Measurements from ENCODE around the gene IL4I1.
"Not testable (repeated sequence)": the region's sequence is repeated elsewhere in the genome, so short reads cannot be mapped to it uniquely, and the experiment has no call there.

Gene IL4I1

DNA sequence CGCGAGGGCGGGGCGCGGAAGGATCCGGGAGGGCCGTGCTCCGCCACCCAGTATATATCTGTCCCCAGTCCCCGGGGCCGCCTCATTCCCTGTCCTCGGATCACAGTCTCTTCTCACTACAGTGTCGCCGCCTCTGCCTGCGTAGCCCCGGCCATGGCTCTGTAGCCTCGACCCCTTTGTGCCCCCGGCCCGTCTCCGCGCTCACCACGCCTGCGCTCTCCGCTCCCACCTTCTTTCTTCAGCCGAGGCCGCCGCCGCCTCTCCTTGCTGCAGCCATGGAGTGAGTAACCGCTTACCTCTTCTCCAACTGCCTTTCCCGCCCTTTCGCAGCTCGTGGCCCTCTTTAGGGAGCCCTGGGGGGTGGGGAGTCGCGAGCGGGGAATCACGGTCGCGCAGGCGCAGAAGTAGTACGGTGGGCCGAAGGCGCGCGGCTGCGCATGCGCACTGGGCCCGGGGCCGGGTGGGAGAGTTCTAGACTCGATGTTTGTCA, 32.5 kb upstream of the IL4I1 start, which contains the start of the genes ATF5 and NUP62:
TSS of gene ATF5 (plus strand) at position 85 of the 490 bp plus-strand sequence. CDS start 1,646 bp downstream, outside the sequence.
TSS of gene NUP62 (minus strand) at position 384 of the 490 bp plus-strand sequence. CDS start 19,697 bp downstream, outside the sequence.
- DNase-seq (ENCODE audit: low spot score) = peak; percentile 95
- TF ChIP-seq, protein P1, sequence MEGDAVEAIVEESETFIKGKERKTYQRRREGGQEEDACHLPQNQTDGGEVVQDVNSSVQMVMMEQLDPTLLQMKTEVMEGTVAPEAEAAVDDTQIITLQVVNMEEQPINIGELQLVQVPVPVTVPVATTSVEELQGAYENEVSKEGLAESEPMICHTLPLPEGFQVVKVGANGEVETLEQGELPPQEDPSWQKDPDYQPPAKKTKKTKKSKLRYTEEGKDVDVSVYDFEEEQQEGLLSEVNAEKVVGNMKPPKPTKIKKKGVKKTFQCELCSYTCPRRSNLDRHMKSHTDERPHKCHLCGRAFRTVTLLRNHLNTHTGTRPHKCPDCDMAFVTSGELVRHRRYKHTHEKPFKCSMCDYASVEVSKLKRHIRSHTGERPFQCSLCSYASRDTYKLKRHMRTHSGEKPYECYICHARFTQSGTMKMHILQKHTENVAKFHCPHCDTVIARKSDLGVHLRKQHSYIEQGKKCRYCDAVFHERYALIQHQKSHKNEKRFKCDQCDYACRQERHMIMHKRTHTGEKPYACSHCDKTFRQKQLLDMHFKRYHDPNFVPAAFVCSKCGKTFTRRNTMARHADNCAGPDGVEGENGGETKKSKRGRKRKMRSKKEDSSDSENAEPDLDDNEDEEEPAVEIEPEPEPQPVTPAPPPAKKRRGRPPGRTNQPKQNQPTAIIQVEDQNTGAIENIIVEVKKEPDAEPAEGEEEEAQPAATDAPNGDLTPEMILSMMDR (IDR thresholded peaks at IDR 0.05; ENCODE audit: extremely low read depth, missing control alignments) = no peak

- TF ChIP-seq, protein P1 (IDR thresholded peaks at IDR 0.05; ENCODE audit: extremely low read depth, missing control alignments) = no peak
Observed at GRCh38 chr19:49927526-49928264, 31.0 kb upstream of the IL4I1 start.

GRCh38 chr19:49926515-49926914, 29.8 kb upstream of the IL4I1 start:
- TF ChIP-seq, protein P1 (IDR thresholded peaks at IDR 0.05; ENCODE audit: extremely low read depth, missing control alignments) = no peak
- DNase-seq (ENCODE audit: low spot score) = no peak

More at GRCh38 chr19:49927526-49928264, 31.0 kb upstream of the IL4I1 start:
- DNase-seq (ENCODE audit: low spot score) = no peak

DNA sequence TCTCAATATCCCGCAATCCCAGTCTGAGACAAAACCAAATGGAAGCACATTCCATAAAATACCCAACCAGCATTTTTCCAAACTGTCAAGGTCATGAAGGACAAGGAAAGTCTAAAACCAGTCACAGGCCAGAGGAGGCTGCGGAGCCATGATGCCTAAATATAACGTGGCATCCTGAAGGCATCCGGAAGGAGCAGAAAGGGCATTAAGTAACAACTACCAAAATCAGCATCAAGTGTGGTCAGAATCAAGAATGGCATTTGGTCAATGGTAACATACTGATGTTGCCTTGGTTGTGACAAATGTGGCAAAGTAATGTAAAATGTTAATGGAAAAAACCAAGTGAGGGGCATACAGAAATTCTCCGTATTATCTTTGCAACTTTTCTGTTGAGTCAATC, 28.8 kb upstream of the IL4I1 start:
- TF ChIP-seq, protein P1 (IDR thresholded peaks at IDR 0.05; ENCODE audit: extremely low read depth, missing control alignments) = no peak
- DNase-seq (ENCODE audit: low spot score) = no peak

- not testable (repeated sequence) for DNase-seq (ENCODE audit: low spot score)
Observed at GRCh38 chr19:49924881-49925210, 28.2 kb upstream of the IL4I1 start.

DNA sequence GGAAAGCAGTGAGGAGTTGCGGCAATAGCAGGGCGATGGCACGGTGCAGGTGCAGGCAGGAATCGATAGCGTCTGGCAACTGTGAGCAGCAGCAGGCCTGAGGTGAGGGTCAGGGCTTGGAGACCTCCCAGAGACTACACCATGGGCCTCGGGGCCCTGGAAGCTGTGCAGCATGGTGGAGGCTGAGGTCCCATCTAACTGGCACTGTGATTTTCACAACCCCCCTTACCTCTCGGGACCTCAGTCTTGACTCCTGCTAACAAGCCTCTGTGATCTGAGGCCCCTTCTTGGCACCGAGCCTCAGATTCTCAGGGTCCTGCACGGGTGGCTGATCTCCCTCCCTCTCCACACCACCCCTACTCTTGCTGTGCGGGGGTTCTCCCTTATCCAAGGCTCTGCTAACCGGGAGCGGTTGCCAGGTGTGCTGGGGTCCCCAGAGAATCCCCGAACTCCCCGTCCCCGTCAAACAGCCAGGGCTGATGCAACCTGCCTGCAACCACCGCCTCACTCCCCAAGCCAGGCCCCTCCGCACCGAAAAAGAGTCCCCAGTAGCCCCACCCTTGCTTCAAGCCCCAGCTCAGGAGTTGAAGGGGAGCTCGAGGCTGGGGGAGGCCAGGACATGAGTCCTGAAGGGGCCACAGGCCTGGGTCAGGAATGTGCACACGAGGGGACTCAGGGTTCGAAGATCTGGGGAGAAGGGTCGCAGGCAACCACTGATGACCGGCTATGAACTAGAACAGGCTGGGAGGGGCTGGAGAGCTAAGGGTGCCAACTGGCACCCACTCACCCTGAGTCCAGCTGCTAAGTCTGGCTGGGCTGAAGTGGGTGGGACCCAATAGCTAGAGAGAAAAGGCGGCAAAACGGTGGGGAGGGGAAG, 27.6 kb upstream of the IL4I1 start:
- TF ChIP-seq, protein P1 (IDR thresholded peaks at IDR 0.05; ENCODE audit: extremely low read depth, missing control alignments) = no peak
- DNase-seq (ENCODE audit: low spot score) = no peak

- no peak for DNase-seq (ENCODE audit: low spot score)
- TF ChIP-seq, protein P1 (IDR thresholded peaks at IDR 0.05; ENCODE audit: extremely low read depth, missing control alignments) = no peak
Observed at GRCh38 chr19:49923055-49924003, 26.6 kb upstream of the IL4I1 start.
